HG03064 (cell line): ENCODE measurements around the gene FAM204A.

Source experiments
- ATAC-seq: cut with Tn5 transposase; IDR thresholded peaks from one replicate; pipeline ENCODE4 v1.9.1; 2021; ENCODE audit warnings: low read depth; ENCODE audit not compliant: unreplicated experiment

FAM204A gene

DNA sequence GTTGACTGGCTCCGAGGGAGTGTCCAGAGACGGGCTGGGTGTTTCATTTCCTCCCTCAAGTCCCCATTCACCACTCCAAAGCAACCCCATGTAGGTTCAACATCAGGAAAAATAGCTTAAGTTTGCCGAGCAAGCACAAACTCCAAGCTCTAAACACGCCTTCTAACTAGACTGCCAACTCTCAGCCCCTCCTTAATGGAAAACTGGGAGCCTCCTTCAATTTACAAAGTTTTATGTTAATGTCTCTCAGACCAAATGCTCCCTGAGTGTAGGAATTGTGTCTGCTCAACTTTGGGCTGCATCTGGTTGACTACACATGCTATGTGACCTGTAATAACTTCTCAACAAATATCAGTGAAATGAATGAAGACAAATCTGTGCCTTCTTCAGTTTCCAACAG, 87.5 kb downstream of the FAM204A start:
- no peak for ATAC-seq

DNA sequence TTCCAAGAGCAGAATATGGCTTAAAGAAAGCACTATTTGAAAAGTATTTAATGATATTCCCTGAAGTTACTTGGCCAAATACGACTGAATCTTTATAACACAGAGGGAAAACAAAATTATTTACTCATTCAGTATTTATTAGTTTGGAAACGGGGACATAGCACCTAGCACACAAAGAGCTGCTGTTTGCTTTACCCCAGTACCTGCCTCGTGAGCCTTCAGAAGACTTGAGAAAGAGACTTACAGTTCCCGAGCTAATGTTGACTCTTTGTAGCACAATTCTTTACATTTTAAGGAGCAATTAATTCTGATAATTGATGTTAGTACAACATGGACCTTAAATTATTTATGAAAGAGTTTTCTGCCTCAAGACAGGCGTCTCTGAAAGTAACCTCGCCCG, 88.7 kb downstream of the FAM204A start:
- ATAC-seq, result no peak

DNA sequence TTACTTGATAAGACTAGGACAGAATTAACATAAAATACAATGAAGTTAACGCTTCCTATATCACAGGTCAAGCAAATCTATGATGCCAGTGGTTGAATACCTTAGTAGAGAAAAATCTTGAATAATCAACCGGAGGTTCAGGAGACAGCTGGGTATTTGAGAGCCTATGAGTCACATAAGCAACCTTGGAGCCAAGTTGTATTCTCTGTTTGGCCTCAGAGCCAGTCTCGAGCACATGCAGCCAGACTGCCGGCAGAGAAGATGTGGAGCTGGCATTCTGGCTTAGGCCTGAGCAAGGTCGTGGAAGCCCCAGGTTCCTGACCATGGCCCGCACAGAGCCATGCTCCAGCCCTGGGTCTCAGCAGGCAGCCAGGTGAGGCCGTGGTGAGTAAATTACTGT, 90.3 kb downstream of the FAM204A start:
- ATAC-seq, result no peak

DNA sequence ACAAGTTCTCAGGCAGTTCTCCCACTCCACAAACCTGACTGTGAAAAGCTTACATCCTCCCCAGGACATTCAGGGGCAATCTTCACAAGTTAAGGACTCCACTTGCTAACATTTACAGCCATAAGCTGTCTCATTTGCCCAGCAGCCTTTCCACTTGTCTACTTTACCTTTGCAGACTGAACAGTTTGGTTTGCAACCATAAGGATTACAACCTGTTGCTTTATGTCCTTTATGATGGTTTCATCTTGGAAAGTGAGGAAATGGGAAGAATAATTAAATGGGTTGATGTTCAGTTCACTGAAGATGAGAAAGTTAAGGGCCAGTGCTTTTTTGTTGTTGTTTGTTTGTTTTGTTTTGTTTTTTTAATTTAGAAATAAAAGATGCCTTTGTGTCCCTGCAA, 92.4 kb downstream of the FAM204A start:
- ATAC-seq, result no peak
